ENCODE data around the gene DUSP8. TPM values are rescaled to one million over a fixed set of nuclear protein-coding genes. Genes with fewer than 3 reads are reported as not detected.

Gene DUSP8
- total and polyA plus RNA-seq, 9 of the 15 experiments (the other 6 are each of a cell fraction or from before 2014, with no cell fraction given): 0.14 to 2.0 (median 0.86) TPM; not detected in 2

- Histone ChIP-seq H4K20me1 (replicated peaks; ENCODE audit: control insufficient read depth, insufficient read depth, low read length) (peaks cover 29% of the 10 kb centered on the region), H3K9me1 (ENCODE audit: control insufficient read depth, insufficient read depth, low read length) (no peaks in the 10 kb centered on the region), H3K27ac (ENCODE audit: extremely low read depth, low read depth, low read length) (no peak overlapping the region), H3K9ac (ENCODE audit: insufficient read depth in 1 of 2, low read depth in 2 of 2, low read length in 2 of 2) (no peak overlapping the region), H3K27me3 (ENCODE audit: control insufficient read depth in 2 of 2, insufficient read depth in 2 of 2, low read length in 2 of 2) (peaks cover 0 to 41% of the 10 kb centered on the region in 2 experiments; a peak in 2 of 5 replicates), H3K79me2 (ENCODE audit: control insufficient read depth, insufficient read depth, low read length) (no peaks in the 10 kb centered on the region), H2AFZ (ENCODE audit: low read depth, low read length) (no peak overlapping the region), H3K4me3 (no peak overlapping the region), H3K4me2 (ENCODE audit: insufficient read depth, low read length) (no peak overlapping the region), H3K9me3 (replicated peaks; ENCODE audit: control insufficient read depth, insufficient read depth, low read depth, low read length) (no peaks in the 10 kb centered on the region), H3K36me3 (ENCODE audit: control insufficient read depth, insufficient read depth, low read length) (no peaks in the 10 kb centered on the region), H3K4me1 (replicated peaks in 1 of 2; ENCODE audit: control insufficient read depth in 2 of 2, insufficient read depth in 2 of 2, low read length in 2 of 2) (peaks cover 0 to 52% of the 10 kb centered on the region in 2 experiments; a peak in 3 of 5 replicates)
- FAIRE-seq (no peak), DNase-seq (ENCODE audit: extremely low read depth in 1 of 4, low spot score in 3 of 4) (no peak), ATAC-seq (no peak)
- POLR2A ChIA-PET: interaction anchor here (0.7 kb wide), 1 partner anchor 25 kb away, joined by 3 read pairs; the partner anchor contains the start of gene KRTAP5-1
- 7% methylated on average over 14 of the region's 15 CpGs for WGBS (ENCODE audit: insufficient coverage, low coverage, missing lambda C conversion rate)
- in situ Hi-C loops (cut with MboI): no loop called here
- intact Hi-C loops (cut with micrococcal nuclease): no loop called here
- no TSS peak for BruUV-seq (replicated peaks)
- CTCF ChIA-PET (ENCODE audit: low intra/inter-chr PET ratio): interaction anchor here (1.6 kb wide), 1 partner anchor 13 kb away, joined by 5 read pairs; no protein-coding TSS in a partner anchor
- TF ChIP-seq SP2 (IDR thresholded peaks at IDR 0.05; ENCODE audit: extremely low read depth, low read depth, low read length, poor library complexity, severe bottlenecking): no peak
- TF ChIP-seq CBFA2T3 (IDR thresholded peaks at IDR 0.05): no peak
- no peak for TF ChIP-seq SNIP1 (IDR thresholded peaks at IDR 0.05; ENCODE audit: low read depth)
- TF ChIP-seq PYGO2 (tag; IDR thresholded peaks at IDR 0.05): no peak
- no peak for TF ChIP-seq HMGN3 (IDR thresholded peaks at IDR 0.05; ENCODE audit: borderline replicate concordance, extremely low read depth, insufficient read length, low read depth, low read length)
- no peak for TF ChIP-seq KAT8 (IDR thresholded peaks at IDR 0.05; ENCODE audit: low read depth)
- no peak for TF ChIP-seq ZNF408 (CRISPR knock-in tag; IDR thresholded peaks at IDR 0.05; ENCODE audit: low read depth)
- no peak for TF ChIP-seq IRF2 (CRISPR knock-in tag; IDR thresholded peaks at IDR 0.05)
- TF ChIP-seq PCBP2 (IDR thresholded peaks at IDR 0.05; ENCODE audit: low read depth, low read length, poor library complexity, severe bottlenecking): no peak
- TF ChIP-seq CXXC5 (CRISPR knock-in tag; IDR thresholded peaks at IDR 0.05): no peak
- no peak for TF ChIP-seq MYBL2 (IDR thresholded peaks at IDR 0.05; ENCODE audit: low read depth)
- TF ChIP-seq MYBL2 (CRISPR knock-in tag; IDR thresholded peaks at IDR 0.05; ENCODE audit: borderline replicate concordance): no peak
These were observed 11.9 kb downstream of the DUSP8 start for GRCh38 chr11:1560002-1560648.
